Measurements from ENCODE around the gene PEG3. TPM values are rescaled to one million over a fixed set of nuclear protein-coding genes. Genes with fewer than 3 reads are reported as not detected.
A peak's percentile ranks its signal among the peaks of the same experiment; 100 is the strongest.

Gene PEG3
- polyA plus RNA-seq, 12 donors = 85.2 to 285 (median 235) TPM

DNA sequence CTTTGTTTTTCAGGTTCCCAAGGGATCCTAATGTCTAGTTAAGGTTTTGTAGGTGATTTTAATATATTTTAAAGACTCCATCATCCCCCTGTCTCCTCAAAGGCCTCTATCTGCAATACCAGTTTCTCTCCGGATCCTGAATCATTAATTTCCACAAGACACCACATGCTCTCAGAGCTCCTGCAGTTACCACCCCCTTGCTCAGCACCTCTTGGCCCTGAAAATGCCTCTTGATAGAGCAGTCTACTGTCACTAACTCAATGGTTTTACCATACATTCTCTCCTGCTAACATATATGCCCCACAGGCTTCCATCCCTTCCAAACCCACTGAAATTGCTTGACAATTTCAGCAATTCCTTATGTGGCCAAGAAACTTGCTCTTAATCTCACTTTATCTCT is 1.9 kb upstream of the PEG3 start:
- DNase-seq = no peak

DNA sequence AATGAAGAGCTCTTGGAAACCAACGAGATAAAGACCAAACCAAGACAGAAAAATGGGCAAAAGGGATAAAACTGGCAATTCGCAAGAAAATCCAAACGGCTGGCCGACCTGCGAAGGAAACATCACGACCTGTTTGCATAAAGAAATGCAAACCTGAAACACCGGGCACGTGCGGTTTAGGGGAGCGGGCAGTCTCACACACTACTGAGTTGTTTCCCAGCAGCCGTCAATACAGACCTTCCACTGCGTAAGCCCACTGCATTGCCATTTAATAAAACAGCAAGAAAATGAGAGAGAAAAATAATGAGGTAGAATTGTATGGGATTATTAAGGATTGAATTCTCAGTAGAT is 642 bp upstream of the PEG3 start:
- no peak for DNase-seq

DNA sequence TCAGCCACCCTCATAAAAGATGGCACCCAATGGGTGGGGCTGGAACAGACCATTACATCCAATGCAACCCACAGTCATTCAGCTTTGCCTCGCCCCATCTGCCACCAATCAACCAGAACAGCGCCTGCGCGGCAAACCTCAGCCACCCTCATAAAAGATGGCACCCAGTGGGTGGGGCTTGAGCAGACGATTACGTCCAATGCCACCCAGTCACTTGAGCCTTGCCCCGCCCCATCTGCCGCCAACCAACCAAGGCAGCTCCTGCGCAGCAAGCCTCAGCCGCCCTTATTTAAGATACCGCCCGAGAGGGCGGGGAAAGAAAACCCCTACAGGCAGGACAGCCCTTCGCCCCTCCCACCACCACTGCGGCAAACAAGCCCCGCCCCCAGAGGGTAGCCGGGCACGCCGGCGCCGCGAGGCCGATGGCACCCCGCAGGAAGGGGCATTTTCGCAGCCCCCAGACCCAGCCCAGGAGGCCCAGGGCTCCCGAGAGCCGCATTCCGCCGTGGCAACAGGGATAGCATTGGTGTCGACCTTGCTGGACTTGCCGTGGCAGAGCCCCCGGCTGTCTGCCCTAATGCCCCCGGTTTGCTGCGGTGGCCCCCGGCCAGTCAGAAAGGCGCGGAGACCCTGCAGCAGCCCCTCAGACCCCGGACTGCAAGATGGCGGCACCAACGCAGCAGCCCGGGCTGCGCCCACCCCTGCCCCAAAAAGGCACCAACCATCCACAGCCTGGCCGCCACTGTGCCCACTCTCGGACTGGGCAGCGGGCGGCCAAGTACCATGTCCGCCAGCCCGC is 675 bp downstream of the PEG3 start:
- DNase-seq = peak; percentile 93

DNA sequence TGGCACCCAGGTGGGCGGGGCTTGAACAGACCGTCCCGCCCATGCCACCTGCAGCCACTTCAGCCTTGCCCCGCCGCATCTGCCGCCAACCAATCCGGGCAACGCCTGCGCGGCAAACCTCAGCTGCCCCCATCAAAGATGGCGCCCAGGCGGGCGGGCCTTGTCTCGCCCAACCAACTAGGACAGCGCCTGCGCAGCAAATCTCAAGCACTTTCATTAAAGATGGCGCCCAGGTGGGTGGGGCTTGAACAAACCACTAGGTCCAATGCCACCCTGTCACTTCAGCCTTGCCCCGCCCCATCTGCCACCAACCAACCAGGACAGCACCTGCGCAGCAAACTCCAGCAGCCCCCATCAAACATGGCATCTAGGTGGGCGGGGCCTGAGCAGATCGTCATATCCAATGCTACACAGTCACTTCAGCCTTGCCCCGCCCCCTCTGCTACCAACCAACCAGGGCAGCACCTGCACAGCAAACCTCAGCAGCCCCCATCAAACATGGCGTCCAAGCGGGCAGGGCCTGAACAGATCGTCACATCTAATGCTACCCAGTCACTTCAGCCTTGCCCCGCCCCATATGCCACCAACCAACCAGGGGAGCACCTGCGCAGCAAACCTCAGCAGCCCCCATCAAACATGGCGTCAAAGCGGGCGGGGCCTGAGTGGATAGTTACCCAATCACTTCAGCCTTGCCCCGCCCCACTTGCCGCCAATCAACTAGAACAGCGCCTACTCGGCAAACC is 1.4 kb downstream of the PEG3 start:
- peak; percentile 94 for DNase-seq

DNA sequence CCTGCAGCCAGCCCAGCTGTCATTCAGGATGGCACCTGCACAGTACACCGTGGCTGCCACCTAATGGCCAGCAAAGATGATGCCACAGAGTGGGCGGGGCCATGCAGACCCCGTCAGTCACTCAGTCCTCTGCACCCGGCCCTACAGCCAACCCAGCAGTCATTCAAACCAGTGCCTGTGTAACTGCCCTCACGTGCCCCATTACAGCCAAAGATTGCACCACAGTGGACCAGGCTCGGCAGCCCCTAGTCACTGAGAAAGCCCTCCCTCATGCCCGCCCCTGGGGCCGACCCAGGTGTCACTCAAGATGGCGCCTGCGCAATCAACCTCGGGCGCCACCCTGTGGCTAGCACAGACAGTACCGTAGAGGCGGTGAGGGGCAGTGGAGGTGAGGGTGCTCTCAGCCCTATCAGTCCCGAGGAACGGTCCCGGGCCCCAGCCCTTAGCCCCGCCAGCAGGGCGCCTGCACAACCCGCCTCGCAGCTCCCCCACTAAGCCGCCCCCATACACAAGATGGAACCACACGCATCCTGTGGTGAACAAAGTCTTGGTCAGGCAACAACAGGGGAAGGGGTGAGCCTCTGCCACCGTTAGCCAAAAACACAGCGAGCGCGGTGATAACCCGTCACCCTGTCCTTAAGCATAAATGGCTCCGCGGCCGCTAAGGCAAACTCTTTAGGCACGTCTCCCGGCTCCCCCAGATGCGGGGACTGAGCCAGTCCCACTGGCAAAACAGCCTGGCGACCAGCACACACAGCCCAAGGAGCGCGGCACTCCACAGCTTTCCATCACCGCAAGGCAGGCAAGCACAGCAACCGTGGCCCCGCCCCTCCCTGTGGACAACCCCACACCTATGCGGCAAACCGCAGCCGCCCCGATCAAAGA is 2.3 kb downstream of the PEG3 start:
- peak; percentile 71 for DNase-seq

DNA sequence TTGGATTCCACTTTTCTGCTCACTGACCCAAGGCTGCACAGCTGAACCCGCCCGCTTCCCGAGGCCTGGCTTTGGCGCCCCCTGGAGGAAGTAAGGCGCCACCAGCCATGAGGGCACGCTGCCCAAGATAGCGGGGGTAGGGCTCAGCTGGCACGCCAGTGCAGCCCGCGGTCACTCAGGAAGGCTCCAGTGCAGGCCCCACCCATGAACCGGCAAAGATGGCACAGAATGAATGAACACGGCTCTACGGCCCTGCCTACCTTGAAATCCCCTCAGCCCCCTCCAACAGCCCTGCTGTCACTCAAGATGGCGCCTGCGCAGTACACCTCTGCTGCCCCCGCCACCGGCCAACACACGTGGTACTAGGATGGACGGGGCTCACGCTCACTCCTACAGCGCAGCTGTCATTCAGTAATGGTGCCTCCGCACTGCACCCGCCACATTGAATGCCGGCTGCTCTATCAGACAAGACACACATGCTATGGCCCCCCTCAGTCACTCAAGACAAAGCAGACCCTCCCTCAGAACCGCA is 3.0 kb downstream of the PEG3 start:
- DNase-seq = peak; percentile 66

DNA sequence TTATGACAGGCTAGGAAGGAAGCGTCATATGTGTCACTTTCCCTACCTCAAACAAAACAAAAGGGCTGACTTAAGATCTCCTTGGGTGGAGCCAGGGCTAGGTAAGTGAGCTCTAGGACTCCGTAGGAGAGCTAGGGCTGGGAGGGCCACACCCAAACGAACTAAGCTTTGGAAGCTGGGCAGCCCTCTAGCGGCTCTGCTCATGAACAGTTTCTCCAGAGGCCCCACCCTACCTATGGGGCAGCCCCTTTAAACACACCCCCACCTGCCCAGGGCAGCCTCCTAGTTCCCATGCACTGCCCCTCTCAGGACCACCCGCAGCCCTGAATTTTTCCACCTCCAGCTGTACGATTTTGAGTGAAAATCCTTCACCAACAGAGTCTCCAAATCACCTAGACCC is 3.5 kb downstream of the PEG3 start:
- DNase-seq = no peak

DNA sequence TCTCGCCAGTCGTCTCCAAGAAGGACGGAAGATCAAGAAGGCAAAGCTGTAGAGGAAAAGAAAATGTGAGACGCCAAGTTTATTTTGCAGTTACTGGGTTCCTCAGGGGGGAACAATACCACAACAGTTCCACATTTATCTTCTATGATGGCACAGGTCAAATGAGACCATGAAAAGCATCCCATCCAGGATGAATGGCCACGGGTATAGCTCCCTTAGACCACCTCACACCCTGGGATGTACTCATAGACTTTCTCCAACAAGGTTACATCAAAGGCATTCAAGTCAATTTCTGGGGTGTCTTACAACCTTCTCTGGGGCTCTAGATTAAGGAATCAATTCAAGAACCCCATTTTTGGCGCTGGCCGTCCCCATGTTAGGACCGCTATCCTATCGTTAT is 4.5 kb downstream of the PEG3 start:
- DNase-seq = no peak

DNA sequence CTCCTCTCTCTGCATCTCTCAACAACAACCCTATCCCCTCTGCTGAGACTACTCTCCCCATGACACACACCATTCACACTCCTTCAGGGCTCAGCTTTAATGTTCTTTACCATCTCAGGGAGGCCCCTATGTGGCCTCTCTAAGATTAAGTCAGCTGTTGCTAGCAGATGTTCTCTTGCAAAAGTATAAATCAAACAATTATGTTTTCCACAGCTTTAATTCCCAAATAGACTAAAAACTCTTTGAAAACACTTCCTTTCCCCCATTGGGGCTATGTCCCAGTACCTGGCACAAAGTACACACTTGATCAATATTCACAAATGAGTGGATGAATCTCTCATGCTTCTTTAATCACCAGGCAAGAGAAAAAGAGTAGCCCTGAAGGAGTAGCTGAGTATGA is 5.1 kb downstream of the PEG3 start:
- DNase-seq = no peak

DNA sequence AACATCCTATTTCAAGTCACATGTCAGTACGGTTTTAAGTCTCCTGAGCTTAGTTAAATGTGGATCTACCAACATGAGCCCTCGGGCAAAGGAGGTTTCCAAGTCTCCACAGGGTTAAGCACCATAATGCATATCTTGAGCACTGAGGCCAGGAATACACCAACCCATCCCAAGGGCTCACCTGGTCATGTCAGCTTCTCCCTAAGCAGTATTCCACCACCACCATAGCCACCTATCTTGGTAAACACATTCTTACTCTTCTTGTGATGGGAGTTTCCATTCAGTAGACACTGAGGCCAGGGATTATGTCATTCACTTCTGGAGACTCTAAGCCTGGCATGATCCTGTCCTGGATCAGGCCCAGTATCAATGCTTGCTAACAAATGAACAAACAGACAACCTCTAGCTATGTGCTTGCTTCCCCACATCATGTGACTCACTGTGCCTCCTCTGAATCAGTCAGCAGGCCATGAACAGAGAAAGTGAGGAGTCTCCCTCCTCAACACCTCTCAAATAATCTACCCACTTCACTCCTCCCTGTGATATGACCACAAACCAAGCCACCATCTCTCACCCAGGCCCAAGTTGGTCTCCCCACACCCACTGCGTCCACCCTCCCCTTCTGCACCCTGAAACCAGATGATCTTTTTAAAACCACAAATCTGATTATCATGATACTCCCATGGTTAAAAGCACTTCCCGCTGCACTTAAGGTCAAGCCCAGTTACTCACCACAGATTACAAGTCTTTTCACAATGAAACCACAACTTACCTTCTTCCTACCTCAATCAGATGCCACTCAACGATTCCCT is 5.8 kb downstream of the PEG3 start:
- no peak for DNase-seq

DNA sequence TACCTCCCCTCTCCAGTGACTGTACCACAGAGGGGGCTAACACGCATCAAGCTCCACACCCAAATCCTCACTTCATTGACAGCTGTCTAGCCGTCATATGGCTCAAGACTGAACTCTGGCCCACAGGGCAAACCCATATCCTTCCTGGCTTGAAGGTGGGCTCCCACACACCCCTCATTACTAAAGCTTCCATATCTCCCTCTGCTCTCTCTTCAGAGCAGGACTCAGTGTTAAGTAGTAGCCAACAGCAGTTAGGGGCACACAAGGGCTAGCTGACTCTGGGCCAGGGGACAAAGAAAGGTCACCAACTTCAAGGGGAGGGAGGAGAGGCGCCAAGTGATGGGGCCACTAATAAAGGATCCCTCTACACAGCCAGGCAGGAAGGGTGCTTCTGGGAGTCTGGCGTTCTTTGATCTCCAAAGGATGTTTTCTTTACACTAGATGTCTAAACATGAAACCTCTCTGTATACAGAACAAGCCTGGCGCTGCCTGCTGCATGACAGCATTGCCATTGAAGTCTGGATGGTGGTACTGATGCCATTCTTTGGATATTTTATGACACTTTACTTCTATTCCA is 8.1 kb downstream of the PEG3 start:
- no peak for DNase-seq

DNA sequence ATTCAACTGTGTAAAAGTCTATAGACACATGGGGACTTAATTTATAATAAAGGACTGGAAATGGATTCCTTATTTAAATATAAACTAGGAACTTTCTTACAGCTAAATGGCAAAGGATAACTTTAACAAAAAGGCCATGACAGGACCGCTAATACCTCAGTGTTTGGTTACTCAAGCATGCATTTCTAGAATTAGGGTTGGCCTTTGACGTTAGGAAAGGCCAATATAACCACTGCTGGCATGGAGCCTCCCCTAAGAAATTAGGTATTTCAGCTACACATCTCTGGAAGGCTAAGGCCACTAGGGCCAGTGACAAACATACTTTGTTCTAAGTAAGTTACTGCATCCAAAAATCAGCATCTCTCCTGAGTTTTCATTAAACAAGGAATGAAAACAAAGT is 9.3 kb downstream of the PEG3 start:
- DNase-seq = no peak

DNA sequence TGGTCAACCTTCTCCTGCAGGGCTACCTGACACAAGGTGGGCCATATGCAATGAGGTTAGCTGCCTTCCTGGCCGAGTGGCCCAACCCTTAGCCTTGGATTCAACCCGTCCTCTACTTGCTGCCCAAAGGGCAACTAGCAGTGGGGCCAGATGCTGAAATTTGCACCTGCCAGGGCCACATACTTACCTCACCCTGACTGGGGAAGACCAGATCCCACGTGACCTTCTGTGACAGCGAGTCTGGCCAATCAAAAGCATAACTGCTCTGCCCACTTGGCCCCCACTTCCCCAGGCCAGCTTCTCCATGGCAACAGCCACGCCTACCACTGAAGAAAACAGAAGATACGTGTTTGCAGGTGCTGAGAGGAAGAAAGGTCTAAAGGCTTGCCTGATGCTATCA is 10.9 kb downstream of the PEG3 start:
- no peak for DNase-seq

DNA sequence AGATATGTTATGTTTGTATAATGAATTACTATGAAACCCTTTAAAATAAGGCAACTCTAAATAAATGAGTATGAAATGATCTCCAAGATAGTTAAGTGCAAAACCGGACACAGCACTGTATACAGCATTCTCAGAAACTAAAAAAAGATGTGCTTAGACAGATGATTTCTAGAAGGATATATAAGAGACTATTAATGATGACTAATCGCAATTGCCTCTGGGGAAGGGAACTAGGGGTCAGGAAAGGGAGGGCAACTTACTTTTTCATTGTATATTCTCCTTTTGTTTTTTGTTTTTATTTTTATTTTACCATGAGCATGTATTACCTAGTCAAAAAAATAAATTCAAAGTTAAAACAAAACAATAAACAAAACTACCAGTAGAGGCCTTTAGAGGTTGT is 12.8 kb downstream of the PEG3 start:
- DNase-seq = no peak

DNA sequence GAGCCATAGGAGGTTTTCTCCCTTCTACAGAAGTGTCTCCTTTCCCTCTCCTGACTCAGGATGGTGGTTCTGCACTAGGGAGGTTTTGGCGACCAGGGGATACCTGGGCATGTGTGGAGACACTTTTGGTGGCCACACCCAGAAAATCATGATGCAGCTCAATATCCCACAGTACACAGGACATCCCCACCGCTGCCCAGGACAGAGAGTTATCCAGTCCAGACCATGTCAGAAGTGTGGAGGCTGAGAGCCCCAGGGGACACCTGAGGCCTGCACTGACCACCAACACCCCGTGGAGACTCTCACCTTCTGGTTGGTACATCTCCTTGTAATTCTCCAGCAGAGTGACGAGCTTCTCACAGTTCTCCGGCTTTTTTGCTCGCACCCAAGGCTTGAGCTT is 16.6 kb downstream of the PEG3 start:
- DNase-seq = no peak

DNA sequence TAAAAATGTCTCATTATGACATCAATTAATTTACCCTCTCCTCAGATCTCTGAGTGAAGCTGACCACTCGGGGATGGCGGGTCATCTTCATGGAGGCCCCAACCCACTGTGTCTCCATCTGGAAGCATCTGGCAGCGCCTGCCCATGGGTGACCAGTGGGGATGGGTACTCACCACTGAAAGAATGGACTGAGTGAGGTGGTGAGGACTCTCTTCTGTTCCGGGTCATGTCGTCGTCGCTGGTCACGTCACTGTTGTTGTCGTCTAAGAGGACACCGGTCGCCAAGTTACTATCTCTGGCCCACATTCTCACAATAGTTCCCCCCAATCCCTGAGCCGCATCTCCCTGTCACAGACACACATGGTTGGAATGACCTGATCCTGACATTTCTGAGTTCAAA is 17.1 kb downstream of the PEG3 start:
- no peak for DNase-seq

DNA sequence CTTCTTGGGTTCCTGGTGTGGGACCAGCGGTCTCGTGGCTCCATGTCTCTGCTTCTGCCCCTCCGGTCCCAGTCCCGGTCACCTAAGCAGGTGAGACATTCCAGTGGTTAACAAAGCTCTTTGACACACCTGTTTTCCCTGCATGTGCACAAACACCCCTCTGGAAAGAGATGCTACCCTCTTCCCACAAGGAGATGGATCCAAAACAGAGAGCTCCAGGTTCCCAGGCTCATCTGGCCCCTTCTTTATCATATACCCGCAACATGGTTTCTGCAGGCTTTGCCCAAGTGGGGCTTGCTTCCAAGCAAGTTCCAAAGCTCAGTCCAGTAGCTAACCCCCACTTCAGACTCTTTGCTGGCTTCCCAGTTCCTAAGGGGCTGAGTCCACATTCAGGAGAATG is 17.8 kb downstream of the PEG3 start:
- DNase-seq = no peak

DNA sequence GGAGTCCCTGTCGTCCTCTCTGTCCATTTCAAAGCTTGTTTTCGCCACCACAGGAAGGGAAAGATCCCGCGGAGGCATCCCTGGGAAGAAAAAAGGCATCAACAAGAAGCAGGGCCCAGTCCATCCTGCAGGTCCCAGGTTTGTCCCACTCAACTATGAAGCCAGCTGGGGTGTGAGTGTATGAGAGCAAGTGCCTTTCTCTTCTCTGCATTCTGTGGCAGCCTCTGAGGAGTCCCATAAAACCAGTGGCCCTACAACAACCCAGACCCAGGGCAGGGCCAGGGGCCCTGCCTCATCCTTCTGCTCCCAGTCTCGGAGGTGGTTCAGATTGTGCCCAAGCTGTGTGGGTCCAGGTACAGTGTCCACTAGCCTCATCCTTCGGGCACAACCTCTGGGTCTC is 18.9 kb downstream of the PEG3 start:
- no peak for DNase-seq

DNA sequence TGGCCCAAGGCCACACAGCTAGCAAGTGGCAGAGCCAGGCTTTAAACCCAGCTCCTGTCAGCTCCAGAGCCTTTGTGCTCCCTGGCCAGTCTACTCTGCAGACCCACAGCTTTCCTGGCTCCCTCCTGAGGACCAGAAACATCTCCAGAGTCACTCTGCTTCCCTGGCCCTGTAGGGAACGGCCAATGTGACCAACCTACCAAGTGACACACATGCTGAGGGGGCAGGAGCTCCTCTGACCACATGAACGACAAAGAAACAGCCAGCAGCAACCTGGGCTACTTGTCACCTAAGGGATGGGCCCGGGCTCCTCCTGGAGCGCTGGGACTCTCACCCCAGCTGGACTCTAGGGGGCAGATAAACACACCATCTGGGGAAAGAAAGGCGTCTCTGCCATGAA is 19.3 kb downstream of the PEG3 start:
- no peak for DNase-seq

DNA sequence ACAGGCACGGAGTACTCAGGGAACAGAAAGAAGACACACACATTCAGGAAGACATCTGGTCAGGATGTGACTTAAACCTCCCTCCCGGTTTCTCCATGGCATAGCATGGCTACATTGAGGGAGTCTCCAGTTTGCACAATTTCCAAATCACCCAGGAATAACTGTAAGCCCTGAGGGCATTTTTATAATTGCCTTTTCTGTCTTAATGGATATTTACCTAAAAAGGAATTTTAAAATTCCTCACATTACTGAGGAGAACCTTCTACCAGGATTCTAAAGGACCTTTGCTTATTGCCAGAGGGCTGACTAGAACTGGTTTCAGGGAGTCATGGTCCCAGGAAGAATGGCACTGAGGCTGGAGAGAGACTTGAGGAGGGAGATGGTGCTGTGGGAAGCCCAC is 21.4 kb downstream of the PEG3 start:
- DNase-seq = no peak

DNA sequence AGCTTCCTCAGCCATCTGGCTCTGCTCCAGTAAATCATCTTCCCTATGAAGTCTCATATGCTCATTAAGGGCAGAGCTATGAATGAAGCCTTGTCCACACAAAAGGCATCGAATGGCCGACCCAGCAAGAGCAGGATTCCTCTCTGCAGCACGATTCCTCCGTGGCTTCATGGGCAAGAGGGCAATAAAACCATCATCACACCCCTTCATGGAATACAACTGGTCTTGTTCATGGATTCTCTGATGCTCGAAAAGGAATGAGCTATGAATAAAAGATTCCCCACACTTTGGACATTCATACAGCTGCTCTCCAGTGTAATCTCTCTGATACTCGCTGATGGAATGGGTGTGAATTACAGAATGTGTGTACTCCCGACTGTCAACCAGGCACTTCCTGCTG is 25.9 kb downstream of the PEG3 start:
- no peak for DNase-seq

All from muscle of arm (tissue), 12 donors.